ENCODE results near the gene DEFB115.
"Not testable (repeated sequence)": the region's sequence is repeated elsewhere in the genome, so short reads cannot be mapped to it uniquely, and the experiment has no call there.

DEFB115 gene, protein sequence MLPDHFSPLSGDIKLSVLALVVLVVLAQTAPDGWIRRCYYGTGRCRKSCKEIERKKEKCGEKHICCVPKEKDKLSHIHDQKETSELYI

DNA sequence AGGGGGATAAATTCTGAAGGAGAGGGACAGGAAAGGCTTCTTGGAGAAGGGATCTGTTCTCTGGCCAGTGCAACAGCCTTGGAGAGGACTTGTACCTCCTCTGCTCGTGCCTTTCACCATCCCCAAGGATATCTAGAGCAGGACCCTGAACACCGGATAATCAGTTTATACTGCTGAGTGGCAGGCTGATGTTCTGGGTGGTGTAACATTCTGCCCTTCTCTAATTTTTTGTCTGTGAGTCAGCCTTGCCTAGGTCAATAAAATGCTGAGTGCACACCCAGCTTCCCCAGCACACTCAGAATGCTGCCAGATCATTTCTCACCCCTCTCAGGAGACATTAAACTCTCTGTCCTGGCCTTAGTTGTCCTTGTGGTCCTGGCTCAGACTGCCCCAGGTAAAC lies at the start of gene DEFB115:
TSS of gene DEFB115 (plus strand) at position 301 of the 400 bp plus-strand sequence. CDS start at position 301, 0 bp downstream.
- ATAC-seq, result no peak

DNA sequence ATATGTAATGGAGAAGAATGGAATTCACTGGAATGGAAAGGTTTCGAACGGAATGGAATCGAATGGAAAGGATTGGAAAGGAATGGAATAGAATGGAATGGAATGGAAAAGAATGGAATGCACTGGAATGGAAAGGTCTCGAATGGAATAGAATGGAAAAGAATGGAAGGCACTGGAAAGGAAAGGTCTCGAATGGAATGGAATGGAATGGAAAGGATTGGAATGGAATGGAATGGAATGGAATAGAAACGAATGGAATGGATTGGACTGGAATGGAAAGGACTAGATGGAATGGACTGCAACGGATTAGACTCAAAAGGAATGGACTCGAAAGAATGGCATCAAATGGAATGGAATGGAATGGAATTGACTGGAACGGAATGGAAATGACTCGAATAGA lies 20.5 kb upstream of the DEFB115 start:
- ATAC-seq, result no peak

DNA sequence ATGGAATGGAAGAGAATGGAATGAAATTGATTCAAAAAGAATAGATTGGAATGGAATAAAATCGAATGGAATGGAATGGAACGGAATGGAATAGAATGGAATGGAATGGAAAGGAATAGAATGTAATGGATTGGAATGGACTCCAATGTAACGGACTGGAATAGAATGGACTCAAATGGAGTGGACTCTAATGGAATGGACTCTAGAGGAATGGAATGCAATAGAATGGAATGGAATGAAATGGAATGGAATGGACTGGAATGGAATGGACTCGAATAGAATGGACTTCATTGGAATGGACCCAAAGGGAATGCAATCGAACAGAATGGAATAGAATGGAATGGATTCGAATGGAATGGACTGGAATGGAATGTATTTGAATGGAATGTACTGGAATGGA lies 19.7 kb upstream of the DEFB115 start:
- ATAC-seq, result no peak

DNA sequence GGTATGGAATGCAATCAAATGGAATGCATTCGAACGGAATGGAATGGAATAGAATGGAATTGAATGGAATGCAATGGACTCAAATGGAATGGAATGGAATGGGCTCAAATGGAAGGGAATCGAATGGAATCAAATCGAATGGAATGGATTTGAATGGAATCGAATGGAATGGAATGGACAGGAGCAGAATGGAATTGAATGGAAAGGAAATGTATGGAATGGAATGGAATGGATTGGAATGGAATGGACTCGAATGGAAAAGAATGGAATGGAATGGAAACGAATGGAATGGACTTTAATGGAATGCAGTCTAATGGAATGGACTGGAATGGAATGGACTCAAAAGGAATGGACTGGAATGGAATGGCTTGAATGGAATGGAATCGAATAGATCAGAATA lies 18.3 kb upstream of the DEFB115 start:
- ATAC-seq, result no peak

DNA sequence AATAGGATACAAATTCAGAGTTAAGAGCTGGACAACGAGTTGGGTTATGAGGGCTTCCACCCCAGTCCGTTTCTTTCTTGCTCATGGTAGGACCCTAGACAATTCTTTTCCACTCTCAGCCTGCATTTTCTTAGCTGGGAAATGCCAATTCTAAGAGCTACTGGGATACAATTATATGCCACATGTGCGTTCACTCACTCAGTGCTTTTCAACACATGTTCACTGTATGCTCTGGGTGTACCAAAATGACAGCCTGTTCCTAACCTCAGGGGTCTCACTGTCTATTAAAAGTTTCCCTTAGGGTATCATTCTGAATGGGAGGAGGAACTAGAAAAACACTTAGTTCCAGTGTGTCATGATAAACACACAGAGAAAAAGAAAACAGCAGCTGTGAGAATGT lies 505 bp upstream of the DEFB115 start:
- no peak for ATAC-seq

DNA sequence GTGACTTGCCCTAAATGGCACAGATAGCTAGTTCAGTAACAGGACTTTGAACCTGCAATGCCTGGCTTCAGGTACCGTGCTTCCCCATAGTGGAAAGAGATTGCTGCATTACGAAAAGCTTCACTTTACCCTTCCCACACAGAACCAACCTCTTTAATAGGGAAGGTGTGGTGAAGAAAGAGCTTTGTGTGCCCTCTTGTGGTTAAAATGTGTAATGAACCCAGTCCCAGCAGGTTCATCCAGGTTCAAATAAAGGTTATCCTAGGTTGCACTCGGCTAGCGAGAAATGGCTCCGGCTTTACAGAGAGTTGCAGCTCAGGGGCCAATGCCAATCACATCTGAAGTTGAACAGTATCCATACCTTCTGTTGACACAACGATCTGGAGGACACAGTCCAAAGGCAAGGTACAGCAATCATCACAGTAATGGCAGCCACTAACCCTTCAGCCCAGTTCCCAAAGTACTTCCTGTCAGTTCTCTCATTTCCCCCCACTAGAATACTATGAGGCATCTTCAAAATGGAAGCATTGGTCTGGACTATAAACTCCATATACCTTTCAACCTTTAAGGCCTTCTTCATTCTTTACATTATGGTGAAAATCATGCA lies 3.0 kb downstream of the DEFB115 start:
- no peak for ATAC-seq

DNA sequence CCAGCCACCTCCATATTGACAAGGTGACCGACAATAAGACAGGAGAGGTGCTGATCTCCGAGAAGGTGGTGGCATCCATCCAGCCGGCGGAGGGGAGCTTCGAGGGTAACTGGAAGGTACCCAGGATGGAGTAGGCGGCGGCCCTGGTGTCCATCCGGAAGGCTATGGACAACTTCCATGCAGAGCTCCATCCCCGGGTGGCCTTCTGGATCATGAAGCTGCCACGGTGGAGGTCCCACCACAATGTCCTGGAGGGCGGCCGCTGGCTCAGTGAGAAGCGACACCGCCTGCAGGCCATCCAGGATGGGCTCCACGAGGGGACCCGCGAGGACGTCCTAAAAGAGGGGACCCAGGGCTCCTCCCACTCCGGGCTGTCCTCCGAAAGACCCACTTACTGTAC lies 17.0 kb downstream of the DEFB115 start:
- ATAC-seq, result no peak

DNA sequence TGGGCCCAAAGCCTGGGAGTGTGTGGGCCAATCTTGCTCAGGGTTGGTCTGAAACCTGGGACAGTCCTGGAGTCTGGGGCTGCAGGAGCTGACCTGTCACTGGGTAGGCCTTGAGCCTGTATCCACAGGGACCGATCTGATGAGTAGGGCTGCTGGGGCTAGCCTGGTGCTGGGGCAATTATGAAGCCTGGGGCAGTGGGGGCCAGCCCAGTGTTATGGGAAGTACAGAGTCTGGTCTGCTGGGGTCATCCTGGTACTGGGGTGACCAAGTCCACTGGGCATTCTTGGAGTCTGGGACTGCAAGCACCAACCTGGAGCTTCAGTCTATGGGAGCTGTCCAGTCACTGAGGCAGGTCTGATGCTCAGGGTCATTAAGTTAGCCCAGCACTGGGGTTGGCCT lies 20.7 kb downstream of the DEFB115 start:
- no peak for ATAC-seq

DNA sequence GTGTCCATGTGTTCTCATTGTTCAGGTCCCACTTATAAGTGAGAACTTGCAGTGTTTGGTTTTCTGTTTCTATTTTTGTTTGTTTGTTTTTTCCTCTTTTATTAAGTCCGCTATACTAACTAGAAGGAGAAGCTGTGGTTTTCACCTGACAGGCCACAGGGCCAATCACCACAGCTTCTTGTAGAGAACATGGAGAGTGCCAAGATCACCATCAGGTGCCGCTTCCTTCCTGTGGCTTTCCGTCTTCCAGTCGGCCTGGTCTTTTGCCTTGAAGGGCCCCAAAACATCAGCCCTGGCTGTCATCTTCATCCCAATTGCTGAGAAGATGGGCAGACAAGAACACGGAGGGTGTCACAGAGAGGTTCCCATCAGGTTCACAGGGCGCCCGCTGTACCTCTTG lies 27.5 kb downstream of the DEFB115 start:
- not testable (repeated sequence) for ATAC-seq

DNA sequence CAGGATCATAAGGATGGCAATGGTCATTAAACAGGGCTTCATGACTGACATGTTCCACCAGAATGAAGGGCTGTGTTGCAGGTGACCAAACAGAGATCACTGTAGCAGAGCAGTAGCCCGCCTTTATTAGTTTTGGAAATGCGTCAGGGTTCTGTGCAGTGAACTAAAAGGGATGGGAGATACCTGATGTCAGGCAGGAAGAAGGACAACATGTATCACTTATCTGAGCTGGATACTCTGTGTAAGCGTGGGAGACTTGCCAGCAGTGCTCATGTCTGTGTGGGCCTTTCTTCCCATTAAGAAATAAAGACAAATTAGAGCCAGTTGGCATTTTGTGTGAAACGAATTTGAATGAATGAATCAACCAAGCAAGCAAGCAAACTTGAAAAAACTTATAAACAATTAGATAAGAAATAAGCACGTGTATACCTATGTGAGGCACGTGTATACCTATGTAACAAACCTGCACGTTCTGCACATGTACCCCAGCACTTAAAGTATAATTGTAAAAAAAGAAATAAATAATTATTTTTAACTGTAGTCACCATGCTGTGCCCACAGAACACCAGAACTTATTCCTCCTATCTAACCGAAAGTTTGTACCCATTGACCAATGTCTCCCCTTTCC lies 51.2 kb downstream of the DEFB115 start, which contains the start of gene DEFB116:
TSS of gene DEFB116 (minus strand) at position 51 of the 628 bp plus-strand sequence. CDS start at position 51, 0 bp downstream.
- ATAC-seq, result no peak

Data from activated CD4-positive, CD25-positive, alpha-beta regulatory T cell treated with anti-CD3 and anti-CD28 coated beads, Interleukin-2, amount 50 U/mL, for 24 hours (primary cell).